ENCODE measurements around the gene CISH.

DNA sequence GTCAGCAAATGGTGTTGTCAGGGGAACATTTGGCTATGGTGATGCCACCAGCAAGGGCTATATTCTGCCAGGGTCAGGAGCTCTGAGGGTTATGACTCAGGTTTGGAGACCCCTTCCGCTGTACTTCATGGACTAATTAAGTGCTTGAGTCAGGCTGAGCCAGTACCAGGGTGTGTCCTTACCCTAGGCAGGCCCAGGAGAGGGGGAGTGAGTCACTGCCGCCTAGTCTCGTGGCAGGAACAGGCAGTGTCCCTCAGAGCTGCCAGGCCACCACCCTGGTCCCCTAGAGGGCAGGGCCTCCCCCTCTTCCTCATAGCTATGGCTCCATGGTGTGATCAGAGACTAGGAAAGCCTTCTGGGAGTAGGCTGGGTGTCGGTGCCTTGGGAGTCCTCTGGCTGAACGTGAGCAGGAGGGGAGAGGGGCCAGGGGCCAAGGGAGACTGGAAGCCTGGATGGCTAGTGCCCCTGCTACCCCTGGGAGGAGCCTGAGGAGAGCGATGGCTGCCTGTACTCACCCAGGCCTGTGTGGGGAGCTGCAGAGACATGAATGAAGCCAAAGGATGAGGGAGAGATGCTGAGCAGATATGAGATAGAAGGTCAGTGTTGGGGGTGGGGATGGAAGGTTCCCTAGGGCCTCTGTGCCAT, 16.0 kb upstream of the CISH start:
- TF ChIP-seq, protein P1, sequence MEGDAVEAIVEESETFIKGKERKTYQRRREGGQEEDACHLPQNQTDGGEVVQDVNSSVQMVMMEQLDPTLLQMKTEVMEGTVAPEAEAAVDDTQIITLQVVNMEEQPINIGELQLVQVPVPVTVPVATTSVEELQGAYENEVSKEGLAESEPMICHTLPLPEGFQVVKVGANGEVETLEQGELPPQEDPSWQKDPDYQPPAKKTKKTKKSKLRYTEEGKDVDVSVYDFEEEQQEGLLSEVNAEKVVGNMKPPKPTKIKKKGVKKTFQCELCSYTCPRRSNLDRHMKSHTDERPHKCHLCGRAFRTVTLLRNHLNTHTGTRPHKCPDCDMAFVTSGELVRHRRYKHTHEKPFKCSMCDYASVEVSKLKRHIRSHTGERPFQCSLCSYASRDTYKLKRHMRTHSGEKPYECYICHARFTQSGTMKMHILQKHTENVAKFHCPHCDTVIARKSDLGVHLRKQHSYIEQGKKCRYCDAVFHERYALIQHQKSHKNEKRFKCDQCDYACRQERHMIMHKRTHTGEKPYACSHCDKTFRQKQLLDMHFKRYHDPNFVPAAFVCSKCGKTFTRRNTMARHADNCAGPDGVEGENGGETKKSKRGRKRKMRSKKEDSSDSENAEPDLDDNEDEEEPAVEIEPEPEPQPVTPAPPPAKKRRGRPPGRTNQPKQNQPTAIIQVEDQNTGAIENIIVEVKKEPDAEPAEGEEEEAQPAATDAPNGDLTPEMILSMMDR (IDR thresholded peaks at IDR 0.05; ENCODE audit: insufficient read depth, low read length): no peak
- TF ChIP-seq GABPA (IDR thresholded peaks at IDR 0.05; ENCODE audit: low read depth) (no peak), POLR2AphosphoS5 (IDR thresholded peaks at IDR 0.05; ENCODE audit: low read depth) (no peak)
- TF ChIP-seq, protein P2, sequence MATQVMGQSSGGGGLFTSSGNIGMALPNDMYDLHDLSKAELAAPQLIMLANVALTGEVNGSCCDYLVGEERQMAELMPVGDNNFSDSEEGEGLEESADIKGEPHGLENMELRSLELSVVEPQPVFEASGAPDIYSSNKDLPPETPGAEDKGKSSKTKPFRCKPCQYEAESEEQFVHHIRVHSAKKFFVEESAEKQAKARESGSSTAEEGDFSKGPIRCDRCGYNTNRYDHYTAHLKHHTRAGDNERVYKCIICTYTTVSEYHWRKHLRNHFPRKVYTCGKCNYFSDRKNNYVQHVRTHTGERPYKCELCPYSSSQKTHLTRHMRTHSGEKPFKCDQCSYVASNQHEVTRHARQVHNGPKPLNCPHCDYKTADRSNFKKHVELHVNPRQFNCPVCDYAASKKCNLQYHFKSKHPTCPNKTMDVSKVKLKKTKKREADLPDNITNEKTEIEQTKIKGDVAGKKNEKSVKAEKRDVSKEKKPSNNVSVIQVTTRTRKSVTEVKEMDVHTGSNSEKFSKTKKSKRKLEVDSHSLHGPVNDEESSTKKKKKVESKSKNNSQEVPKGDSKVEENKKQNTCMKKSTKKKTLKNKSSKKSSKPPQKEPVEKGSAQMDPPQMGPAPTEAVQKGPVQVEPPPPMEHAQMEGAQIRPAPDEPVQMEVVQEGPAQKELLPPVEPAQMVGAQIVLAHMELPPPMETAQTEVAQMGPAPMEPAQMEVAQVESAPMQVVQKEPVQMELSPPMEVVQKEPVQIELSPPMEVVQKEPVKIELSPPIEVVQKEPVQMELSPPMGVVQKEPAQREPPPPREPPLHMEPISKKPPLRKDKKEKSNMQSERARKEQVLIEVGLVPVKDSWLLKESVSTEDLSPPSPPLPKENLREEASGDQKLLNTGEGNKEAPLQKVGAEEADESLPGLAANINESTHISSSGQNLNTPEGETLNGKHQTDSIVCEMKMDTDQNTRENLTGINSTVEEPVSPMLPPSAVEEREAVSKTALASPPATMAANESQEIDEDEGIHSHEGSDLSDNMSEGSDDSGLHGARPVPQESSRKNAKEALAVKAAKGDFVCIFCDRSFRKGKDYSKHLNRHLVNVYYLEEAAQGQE (IDR thresholded peaks at IDR 0.05; ENCODE audit: insufficient replicate concordance, low read depth): no peak

All from HL-60 (cell line).